ENCODE results near the gene ENO1. TPM values are rescaled to one million over a fixed set of nuclear protein-coding genes. Genes with fewer than 3 reads are reported as not detected.

Gene ENO1
- total and polyA plus RNA-seq, 9 of the 15 experiments (the other 6 are each of a cell fraction or from before 2014, with no cell fraction given), result 2,249 to 7,472 (median 2,868) TPM

DNA sequence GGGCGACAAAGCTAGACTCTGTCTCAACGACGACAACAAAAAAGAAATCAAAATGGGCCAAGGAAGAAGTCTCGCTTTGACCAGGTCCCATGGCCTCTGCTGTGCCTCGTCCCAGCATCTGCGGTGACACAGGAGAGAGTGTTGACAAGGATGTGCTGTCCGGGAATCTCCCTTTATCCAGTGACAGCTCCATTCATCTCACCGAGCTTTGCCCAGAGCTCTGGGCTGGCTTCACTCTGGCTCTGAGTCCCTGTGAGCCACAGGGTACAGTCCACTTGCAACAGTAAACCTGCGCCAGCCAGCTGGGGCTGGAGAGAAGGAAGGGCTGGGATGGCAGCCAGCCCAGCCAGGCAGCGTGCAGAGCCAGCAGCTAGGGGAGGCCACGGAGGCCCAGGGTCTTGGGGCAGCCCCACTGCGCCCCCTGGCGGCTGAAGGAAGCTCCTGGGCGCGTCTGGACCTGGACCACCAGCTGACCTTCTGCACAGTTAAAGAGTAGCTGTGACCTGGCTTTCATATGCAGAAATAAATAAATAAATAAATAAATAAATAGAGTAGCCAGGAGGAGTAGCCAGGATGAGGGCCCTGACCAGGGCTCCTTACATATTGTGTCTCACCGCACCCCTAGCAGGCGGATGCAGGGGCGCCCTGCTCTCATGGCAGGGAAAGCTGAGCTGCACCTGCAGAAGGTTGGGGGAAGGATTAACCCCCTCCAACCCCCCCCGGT, 29.7 kb downstream of the ENO1 start (continued):
- TF ChIP-seq GATA2 (CRISPR knock-in tag; IDR thresholded peaks at IDR 0.05) (no peak), NFXL1 (CRISPR knock-in tag; IDR thresholded peaks at IDR 0.05) (no peak), ZNF551 (CRISPR knock-in tag; IDR thresholded peaks at IDR 0.05) (no peak), CREM (IDR thresholded peaks at IDR 0.05; ENCODE audit: low read depth) (peak; percentile 57; the same call in 1 of the 2 replicates), ZNF696 (CRISPR knock-in tag; conservative IDR thresholded peaks at IDR 0.05) (no peak), ZNF586 (CRISPR knock-in tag; conservative IDR thresholded peaks at IDR 0.05) (no peak), FOXA3 (CRISPR knock-in tag; conservative IDR thresholded peaks at IDR 0.05 in 1 of 2, IDR thresholded peaks at IDR 0.05 in 1 of 2) (no peak), ZNF717 (CRISPR knock-in tag; IDR thresholded peaks at IDR 0.05) (no peak), ZNF699 (CRISPR knock-in tag; IDR thresholded peaks at IDR 0.05; ENCODE audit: insufficient replicate concordance) (no peak), MCM7 (IDR thresholded peaks at IDR 0.05) (no peak), PHF8 (IDR thresholded peaks at IDR 0.05; ENCODE audit: borderline replicate concordance, low read length) (no peak), PHB (CRISPR knock-in tag; IDR thresholded peaks at IDR 0.05) (no peak), ZNF408 (CRISPR knock-in tag; IDR thresholded peaks at IDR 0.05; ENCODE audit: low read depth) (no peak), TAF7 (tag; IDR thresholded peaks at IDR 0.05) (no peak), KAT8 (IDR thresholded peaks at IDR 0.05; ENCODE audit: low read depth) (no peak)
- TF ChIP-seq, protein P1, sequence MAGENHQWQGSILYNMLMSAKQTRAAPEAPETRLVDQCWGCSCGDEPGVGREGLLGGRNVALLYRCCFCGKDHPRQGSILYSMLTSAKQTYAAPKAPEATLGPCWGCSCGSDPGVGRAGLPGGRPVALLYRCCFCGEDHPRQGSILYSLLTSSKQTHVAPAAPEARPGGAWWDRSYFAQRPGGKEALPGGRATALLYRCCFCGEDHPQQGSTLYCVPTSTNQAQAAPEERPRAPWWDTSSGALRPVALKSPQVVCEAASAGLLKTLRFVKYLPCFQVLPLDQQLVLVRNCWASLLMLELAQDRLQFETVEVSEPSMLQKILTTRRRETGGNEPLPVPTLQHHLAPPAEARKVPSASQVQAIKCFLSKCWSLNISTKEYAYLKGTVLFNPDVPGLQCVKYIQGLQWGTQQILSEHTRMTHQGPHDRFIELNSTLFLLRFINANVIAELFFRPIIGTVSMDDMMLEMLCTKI (IDR thresholded peaks at IDR 0.05; ENCODE audit: partially characterized antibody), result no peak
- TF ChIP-seq, protein P2, sequence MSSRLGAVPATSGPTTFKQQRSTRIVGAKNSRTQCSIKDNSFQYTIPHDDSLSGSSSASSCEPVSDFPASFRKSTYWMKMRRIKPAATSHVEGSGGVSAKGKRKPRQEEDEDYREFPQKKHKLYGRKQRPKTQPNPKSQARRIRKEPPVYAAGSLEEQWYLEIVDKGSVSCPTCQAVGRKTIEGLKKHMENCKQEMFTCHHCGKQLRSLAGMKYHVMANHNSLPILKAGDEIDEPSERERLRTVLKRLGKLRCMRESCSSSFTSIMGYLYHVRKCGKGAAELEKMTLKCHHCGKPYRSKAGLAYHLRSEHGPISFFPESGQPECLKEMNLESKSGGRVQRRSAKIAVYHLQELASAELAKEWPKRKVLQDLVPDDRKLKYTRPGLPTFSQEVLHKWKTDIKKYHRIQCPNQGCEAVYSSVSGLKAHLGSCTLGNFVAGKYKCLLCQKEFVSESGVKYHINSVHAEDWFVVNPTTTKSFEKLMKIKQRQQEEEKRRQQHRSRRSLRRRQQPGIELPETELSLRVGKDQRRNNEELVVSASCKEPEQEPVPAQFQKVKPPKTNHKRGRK (tag; IDR thresholded peaks at IDR 0.05), result no peak
- TF ChIP-seq, protein P3, sequence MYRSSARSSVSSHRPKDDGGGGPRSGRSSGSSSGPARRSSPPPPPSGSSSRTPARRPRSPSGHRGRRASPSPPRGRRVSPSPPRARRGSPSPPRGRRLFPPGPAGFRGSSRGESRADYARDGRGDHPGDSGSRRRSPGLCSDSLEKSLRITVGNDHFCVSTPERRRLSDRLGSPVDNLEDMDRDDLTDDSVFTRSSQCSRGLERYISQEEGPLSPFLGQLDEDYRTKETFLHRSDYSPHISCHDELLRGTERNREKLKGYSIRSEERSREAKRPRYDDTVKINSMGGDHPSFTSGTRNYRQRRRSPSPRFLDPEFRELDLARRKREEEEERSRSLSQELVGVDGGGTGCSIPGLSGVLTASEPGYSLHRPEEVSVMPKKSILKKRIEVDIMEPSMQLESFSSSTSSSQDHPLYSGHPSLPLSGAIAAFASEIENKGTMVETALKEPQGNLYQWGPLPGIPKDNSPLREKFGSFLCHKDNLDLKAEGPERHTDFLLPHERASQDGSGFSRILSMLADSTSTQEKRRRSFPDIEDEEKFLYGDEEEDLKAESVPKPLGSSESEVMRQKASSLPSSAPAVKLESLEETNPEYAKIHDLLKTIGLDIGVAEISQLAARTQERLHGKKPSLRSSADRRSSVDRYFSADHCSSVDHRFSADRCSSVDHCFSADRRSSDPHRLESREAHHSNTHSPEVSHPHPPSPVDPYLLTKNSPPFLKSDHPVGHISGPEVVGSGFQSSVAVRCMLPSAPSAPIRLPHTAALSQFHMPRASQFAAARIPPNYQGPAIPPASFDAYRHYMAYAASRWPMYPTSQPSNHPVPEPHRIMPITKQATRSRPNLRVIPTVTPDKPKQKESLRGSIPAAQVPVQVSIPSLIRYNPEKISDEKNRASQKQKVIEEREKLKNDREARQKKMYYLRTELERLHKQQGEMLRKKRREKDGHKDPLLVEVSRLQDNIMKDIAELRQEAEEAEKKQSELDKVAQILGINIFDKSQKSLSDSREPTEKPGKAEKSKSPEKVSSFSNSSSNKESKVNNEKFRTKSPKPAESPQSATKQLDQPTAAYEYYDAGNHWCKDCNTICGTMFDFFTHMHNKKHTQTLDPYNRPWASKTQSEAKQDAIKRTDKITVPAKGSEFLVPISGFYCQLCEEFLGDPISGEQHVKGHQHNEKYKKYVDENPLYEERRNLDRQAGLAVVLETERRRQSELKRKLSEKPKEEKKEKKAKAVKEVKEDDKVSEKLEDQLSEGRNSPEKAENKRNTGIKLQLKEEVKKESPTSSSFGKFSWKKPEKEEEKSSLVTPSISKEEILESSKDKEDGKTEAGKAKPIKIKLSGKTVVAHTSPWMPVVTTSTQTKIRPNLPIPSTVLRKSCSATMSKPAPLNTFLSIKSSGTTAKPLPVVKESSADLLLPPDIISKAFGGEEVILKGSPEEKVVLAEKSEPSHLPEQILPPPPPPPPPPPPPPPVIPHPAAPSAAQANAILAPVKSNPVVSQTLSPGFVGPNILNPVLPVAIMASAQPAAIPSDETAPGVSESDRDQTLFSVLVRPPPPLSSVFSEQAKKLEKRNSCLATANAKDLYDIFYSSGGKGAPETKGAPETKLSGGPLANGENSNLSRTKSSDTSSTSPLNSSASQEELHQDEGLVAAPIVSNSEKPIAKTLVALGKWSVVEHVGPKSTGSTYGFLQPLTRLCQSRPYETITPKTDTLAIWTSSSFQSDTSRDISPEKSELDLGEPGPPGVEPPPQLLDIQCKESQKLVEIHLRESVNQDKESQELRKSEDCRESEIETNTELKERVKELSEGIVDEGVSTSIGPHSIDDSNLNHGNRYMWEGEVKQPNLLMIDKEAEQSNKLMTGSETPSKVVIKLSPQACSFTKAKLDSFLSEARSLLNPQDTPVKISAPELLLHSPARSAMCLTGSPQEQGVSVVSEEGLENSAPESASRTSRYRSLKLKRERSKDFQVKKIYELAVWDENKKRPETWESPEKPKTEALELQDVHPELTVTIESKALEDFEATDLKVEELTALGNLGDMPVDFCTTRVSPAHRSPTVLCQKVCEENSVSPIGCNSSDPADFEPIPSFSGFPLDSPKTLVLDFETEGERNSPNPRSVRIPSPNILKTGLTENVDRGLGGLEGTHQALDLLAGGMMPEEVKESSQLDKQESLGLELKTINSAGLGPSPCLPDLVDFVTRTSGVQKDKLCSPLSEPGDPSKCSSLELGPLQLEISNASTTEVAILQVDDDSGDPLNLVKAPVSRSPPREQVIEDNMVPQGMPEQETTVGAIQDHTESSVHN (IDR thresholded peaks at IDR 0.05; ENCODE audit: borderline replicate concordance in 1 of 2, low read depth in 1 of 2), result no peak
